Measurements from ENCODE around the gene GPC5.
A peak's percentile ranks its signal among the peaks of the same experiment; 100 is the strongest.

Gene GPC5

DNA sequence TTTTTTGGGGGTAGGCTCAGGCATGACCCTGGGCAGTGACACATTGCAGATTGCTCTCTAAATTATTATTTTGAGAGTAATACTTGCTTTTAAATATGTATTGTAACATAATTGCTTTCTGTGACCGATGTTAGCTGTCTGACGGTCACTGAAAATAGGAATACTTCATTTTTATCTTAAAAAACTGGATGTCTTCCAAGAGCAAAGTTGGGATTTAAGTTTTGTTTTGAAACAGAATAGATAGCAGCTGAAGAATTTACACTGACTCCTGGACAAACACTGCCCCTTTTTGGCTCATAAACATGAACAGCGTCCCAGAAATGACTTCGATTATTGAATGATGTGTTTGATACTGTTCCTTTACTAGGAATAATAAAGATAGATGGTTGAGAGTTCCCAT, 535.9 kb downstream of the GPC5 start:
- TF ChIP-seq, protein P1, sequence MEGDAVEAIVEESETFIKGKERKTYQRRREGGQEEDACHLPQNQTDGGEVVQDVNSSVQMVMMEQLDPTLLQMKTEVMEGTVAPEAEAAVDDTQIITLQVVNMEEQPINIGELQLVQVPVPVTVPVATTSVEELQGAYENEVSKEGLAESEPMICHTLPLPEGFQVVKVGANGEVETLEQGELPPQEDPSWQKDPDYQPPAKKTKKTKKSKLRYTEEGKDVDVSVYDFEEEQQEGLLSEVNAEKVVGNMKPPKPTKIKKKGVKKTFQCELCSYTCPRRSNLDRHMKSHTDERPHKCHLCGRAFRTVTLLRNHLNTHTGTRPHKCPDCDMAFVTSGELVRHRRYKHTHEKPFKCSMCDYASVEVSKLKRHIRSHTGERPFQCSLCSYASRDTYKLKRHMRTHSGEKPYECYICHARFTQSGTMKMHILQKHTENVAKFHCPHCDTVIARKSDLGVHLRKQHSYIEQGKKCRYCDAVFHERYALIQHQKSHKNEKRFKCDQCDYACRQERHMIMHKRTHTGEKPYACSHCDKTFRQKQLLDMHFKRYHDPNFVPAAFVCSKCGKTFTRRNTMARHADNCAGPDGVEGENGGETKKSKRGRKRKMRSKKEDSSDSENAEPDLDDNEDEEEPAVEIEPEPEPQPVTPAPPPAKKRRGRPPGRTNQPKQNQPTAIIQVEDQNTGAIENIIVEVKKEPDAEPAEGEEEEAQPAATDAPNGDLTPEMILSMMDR (conservative IDR thresholded peaks at IDR 0.05): no peak
- H3K27ac ChIP-seq: no peak overlapping the region

DNA sequence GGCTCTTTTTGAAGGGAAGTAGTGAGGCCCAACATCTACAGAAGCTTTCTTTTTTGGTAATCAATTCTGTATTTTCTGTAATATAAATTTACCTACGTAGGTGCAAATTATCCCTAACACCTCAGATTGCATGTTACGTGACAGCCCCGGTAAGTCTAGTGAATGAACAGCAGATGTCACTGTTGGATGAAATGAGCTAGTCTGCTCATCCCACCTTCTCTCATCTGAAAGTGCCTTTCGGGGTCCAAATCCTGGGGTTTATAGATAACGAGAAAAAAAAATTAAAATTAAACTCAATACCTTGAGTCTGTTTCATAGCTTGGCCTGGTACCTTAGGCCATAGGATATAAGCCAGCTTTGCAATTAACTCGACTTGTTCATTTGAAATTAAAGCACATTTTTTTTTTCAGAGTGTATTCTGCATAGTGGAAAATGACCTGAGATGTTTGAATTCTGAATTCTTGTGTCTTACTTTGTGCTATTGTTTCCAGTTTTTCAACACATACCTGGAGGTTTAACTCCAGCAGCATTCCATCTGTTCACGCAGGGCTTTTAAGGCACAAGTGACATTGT, 548.2 kb downstream of the GPC5 start:
- TF ChIP-seq, protein P1 (conservative IDR thresholded peaks at IDR 0.05): peak; percentile 84
- H3K27ac ChIP-seq: no peak overlapping the region

DNA sequence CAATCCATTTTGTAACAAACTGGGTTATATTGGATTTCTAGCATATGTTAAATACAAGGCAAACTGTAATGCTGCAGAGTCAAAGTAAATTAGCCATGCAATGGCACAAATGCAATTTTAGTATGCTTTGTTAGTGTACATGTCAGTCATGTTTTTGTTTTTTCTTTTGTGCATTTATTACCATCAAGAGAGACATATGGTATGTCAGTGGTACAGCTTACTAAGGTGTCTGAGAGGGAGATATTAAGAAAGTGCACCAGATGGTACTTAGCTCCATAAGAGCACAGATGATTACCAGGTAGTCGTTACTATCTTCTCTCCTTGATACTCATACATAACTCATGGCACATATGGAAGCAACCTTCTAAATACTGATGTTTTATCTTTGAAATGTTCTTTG, 550.3 kb downstream of the GPC5 start:
- no peak overlapping the region for H3K27ac ChIP-seq
- TF ChIP-seq, protein P1 (conservative IDR thresholded peaks at IDR 0.05): no peak

DNA sequence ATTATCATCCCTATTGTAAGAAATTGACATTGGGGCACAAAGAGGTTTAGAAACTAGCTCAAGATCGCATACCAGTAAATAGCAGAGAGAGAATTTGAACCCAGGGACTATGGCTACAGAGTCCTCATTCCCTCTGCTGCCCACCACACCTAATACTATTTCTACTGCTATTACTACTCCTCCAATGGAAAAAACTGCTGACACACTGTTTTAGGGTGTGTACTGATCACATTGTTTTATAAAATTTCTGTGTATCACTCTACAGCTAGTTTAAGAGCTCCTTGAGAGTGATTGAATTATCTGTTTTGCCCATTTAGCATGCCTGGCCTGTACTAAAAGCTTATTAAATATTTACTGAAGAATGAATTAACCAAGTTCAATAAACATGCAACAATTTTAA, 552.4 kb downstream of the GPC5 start:
- TF ChIP-seq, protein P1 (conservative IDR thresholded peaks at IDR 0.05): no peak
- H3K27ac ChIP-seq: no peak overlapping the region

DNA sequence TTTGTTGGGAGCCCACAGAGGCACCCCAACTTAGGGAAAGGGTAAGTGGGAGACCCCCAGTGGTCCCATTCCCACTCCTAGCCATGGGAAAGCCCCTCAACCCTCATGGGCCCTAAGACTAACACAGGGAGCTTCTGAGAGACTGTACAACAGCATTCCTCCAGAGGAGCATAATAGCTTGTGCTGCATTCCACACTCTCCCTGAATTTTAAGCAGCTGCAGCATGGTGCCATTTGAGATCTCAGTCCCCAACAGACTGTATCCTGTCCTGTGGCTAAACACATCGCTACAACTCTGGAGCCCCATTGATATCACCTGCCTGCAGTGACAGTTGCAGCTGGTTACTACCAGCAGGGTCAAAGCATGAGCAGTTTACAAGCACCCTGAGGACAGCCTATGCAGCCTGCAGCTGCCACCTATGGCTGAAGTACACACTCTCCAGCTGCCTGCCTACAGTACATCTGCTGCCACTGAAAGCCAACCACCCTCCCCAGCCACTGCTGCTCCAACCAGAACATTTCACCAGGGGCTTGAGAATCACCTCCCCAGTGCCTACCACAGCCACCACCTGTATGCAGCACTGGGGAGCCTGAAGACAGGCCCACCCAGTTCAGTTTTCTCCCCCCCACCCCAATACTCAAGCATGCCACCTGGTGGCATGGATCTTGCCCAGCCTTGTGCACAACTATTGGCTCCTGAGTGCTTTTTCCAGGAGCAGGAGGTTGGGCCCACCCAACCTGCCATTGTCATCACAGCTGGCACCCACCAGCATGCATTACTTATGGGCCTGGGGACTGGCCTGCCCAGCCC, 557.3 kb downstream of the GPC5 start:
- TF ChIP-seq, protein P1 (conservative IDR thresholded peaks at IDR 0.05): no peak
- no peak overlapping the region for H3K27ac ChIP-seq

DNA sequence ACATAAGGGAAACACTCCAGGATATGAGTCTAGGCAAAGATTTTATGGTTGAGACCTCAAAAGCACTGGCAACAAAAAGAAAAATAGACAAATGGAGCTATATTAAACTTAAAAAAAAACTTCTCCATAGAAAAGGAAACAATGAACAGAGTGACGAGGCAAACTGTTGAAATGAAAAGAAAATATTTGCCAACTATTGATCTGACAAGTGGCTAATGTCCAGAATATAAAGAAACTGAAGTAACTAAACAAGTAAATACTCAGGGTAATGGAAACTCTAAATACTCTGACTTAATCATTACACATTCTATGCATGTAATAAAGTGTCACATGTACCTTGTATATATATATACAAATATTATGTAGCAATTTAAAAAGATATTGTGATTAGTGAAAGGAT, 562.5 kb downstream of the GPC5 start:
- TF ChIP-seq, protein P1 (conservative IDR thresholded peaks at IDR 0.05): no peak
- no peak overlapping the region for H3K27ac ChIP-seq

DNA sequence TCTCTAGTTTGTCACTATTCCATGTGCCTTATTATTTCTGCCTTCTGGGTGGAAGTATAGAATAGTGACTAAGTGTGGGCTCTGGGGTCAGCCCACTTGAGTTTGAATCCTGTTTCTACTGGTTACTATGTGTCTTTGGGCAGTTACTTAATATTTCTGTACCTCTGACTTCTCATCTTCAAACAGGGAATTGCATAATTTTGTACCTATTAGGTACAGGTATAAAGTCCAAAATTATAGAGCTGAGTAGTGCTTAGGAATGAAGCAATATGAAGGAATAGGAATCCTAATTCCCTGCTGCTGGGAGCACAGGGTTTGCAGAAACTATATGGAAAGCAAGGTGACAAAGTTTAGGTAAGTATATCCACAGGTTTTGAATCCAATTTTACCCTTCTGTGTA, 564.5 kb downstream of the GPC5 start:
- TF ChIP-seq, protein P1 (conservative IDR thresholded peaks at IDR 0.05): no peak
- no peak overlapping the region for H3K27ac ChIP-seq
